ENCODE results near the gene IFITM2. TPM values are rescaled to one million over a fixed set of nuclear protein-coding genes. Genes with fewer than 3 reads are reported as not detected.

Gene IFITM2
- total RNA-seq, 4 donors from 2014 or later = 27.8 to 926 (median 269) TPM

- peak in 1 of 2 donors; percentile 13 for DNase-seq
- Histone ChIP-seq H3K27me3 (no peaks in the 10 kb centered on the region), H3K36me3 (no peaks in the 10 kb centered on the region), H3K4me3 (no peak overlapping the region), H3K27ac (peak overlapping the region; percentile 79 to 83), H3K4me1 (peaks cover 7 to 11% of the 10 kb centered on the region in 2 donors), H3K9me3 (no peaks in the 10 kb centered on the region)
- intact Hi-C loops (cut with DNase I; ENCODE audit: low total_unique reads) = no loop called here
- TF ChIP-seq CTCF (IDR thresholded peaks at IDR 0.05) (no peak), POLR2A (IDR thresholded peaks at IDR 0.05) (no peak)
Measured at GRCh38 chr11:337711-338110, 30.1 kb downstream of the IFITM2 start.

GRCh38 chr11:339963-340362 lies 32.3 kb downstream of the IFITM2 start:
- intact Hi-C loops (cut with DNase I; ENCODE audit: low total_unique reads) = no loop called here
- TF ChIP-seq POLR2A (IDR thresholded peaks at IDR 0.05) (no peak), CTCF (IDR thresholded peaks at IDR 0.05) (no peak)
- H3K27me3 ChIP-seq = no peaks in the 10 kb centered on the region
- no peak overlapping the region for H3K27ac ChIP-seq
- no peak for DNase-seq
- no peaks in the 10 kb centered on the region for H3K9me3 ChIP-seq
- H3K36me3 ChIP-seq = no peaks in the 10 kb centered on the region
- H3K4me3 ChIP-seq = no peak overlapping the region
- peaks cover 7 to 11% of the 10 kb centered on the region in 2 donors for H3K4me1 ChIP-seq

- Histone ChIP-seq H3K27ac (no peak overlapping the region), H3K9me3 (no peaks in the 10 kb centered on the region), H3K4me1 (peaks cover 7 to 8% of the 10 kb centered on the region in 2 donors), H3K36me3 (no peaks in the 10 kb centered on the region), H3K4me3 (no peak overlapping the region), H3K27me3 (no peaks in the 10 kb centered on the region)
- intact Hi-C loops (cut with DNase I; ENCODE audit: low total_unique reads) = no loop called here
- TF ChIP-seq CTCF (IDR thresholded peaks at IDR 0.05) (no peak), POLR2A (IDR thresholded peaks at IDR 0.05) (no peak)
- no peak for DNase-seq
Measured at GRCh38 chr11:340539-341512, 33.2 kb downstream of the IFITM2 start.

- Histone ChIP-seq H3K27me3 (no peaks in the 10 kb centered on the region), H3K4me3 (no peak overlapping the region), H3K27ac (peak overlapping the region in 1 of 2 donors; percentile 27), H3K4me1 (no peaks in the 10 kb centered on the region), H3K9me3 (no peaks in the 10 kb centered on the region), H3K36me3 (no peaks in the 10 kb centered on the region)
- no peak for DNase-seq
- intact Hi-C loops (cut with DNase I; ENCODE audit: low total_unique reads) = no loop called here
- TF ChIP-seq CTCF (IDR thresholded peaks at IDR 0.05) = no peak
- no peak for TF ChIP-seq POLR2A (IDR thresholded peaks at IDR 0.05)
Measured at GRCh38 chr11:342328-342727, 34.7 kb downstream of the IFITM2 start.

- Histone ChIP-seq H3K4me3 (no peak overlapping the region), H3K4me1 (no peaks in the 10 kb centered on the region), H3K27me3 (no peaks in the 10 kb centered on the region), H3K9me3 (no peaks in the 10 kb centered on the region), H3K36me3 (no peaks in the 10 kb centered on the region), H3K27ac (no peak overlapping the region)
- TF ChIP-seq CTCF (IDR thresholded peaks at IDR 0.05) (no peak), POLR2A (IDR thresholded peaks at IDR 0.05) (no peak)
- DNase-seq = no peak
- intact Hi-C loops (cut with DNase I; ENCODE audit: low total_unique reads) = no loop called here
Measured at GRCh38 chr11:344836-345578, 37.4 kb downstream of the IFITM2 start.

Data from uterus (tissue), 4 donors.